HUES48 (cell line): ENCODE data around the gene IAH1.
A peak's percentile ranks its signal among the peaks of the same experiment; 100 is the strongest.

Experiments used
- H3K27ac ChIP-seq: one replicate; pipeline ENCODE4 v1.7.0; 2013; ENCODE audit warnings: low read depth, low read length, inconsistent platforms
- H3K27me3 ChIP-seq: 2 replicates; pipeline ENCODE4 v1.6.1; 2013; ENCODE audit warnings: mild to moderate bottlenecking, low read length; ENCODE audit not compliant: control insufficient read depth, insufficient read depth
- H3K36me3 ChIP-seq: 2 replicates; pipeline ENCODE4 v1.6.1; 2013; ENCODE audit warnings: low read length; ENCODE audit not compliant: control insufficient read depth, insufficient read depth
- H3K4me1 ChIP-seq: 2 replicates; pipeline ENCODE4 v1.6.1; 2013; ENCODE audit warnings: mild to moderate bottlenecking, low read length; ENCODE audit not compliant: control insufficient read depth, insufficient read depth
- H3K4me3 ChIP-seq: 2 replicates; pipeline ENCODE4 v1.5.1; 2013; ENCODE audit warnings: mild to moderate bottlenecking, low read depth, low read length
- H3K9ac ChIP-seq: 2 replicates; pipeline ENCODE4 v1.6.1; 2013; ENCODE audit warnings: mild to moderate bottlenecking, low read depth, low read length, moderate library complexity
- H3K9me3 ChIP-seq: 2 replicates; pipeline ENCODE4 v1.6.1; 2013; ENCODE audit warnings: low read length; ENCODE audit not compliant: control insufficient read depth, insufficient read depth

IAH1 gene

GRCh38 chr2:9460441-9461017, 13.8 kb upstream of the IAH1 start:
- Histone ChIP-seq H3K4me3 (no peak overlapping the region), H3K9me3 (no peaks in the 10 kb centered on the region), H3K9ac (no peak overlapping the region), H3K27me3 (no peaks in the 10 kb centered on the region), H3K36me3 (peaks cover 78% of the 10 kb centered on the region), H3K4me1 (no peaks in the 10 kb centered on the region), H3K27ac (no peak overlapping the region)

GRCh38 chr2:9461079-9461478, 13.3 kb upstream of the IAH1 start:
- H3K36me3 ChIP-seq = peaks cover 78% of the 10 kb centered on the region

GRCh38 chr2:9462313-9462712, 12.0 kb upstream of the IAH1 start:
- Histone ChIP-seq H3K4me1 (no peaks in the 10 kb centered on the region), H3K27ac (no peak overlapping the region), H3K9ac (no peak overlapping the region), H3K9me3 (no peaks in the 10 kb centered on the region), H3K36me3 (peaks cover 72% of the 10 kb centered on the region), H3K27me3 (no peaks in the 10 kb centered on the region), H3K4me3 (no peak overlapping the region)

More at GRCh38 chr2:9461079-9461478, 13.3 kb upstream of the IAH1 start:
- Histone ChIP-seq H3K9me3 (no peaks in the 10 kb centered on the region), H3K27ac (no peak overlapping the region), H3K9ac (no peak overlapping the region), H3K4me1 (no peaks in the 10 kb centered on the region), H3K27me3 (no peaks in the 10 kb centered on the region), H3K4me3 (no peak overlapping the region)

- Histone ChIP-seq H3K36me3 (peaks cover 72% of the 10 kb centered on the region), H3K27me3 (no peaks in the 10 kb centered on the region), H3K9me3 (no peaks in the 10 kb centered on the region), H3K27ac (no peak overlapping the region), H3K4me1 (no peaks in the 10 kb centered on the region), H3K4me3 (no peak overlapping the region), H3K9ac (no peak overlapping the region)
Observed at GRCh38 chr2:9462886-9463697, 11.3 kb upstream of the IAH1 start.

- Histone ChIP-seq H3K9me3 (no peaks in the 10 kb centered on the region), H3K36me3 (peaks cover 72% of the 10 kb centered on the region), H3K9ac (no peak overlapping the region), H3K4me1 (no peaks in the 10 kb centered on the region), H3K27ac (no peak overlapping the region), H3K27me3 (no peaks in the 10 kb centered on the region), H3K4me3 (no peak overlapping the region)
Observed at GRCh38 chr2:9463698-9464034, 10.7 kb upstream of the IAH1 start.

- no peak overlapping the region for H3K9ac ChIP-seq
- H3K27me3 ChIP-seq = no peaks in the 10 kb centered on the region
- no peaks in the 10 kb centered on the region for H3K9me3 ChIP-seq
- no peak overlapping the region for H3K27ac ChIP-seq
- peaks cover 72% of the 10 kb centered on the region for H3K36me3 ChIP-seq
- no peaks in the 10 kb centered on the region for H3K4me1 ChIP-seq
- H3K4me3 ChIP-seq = no peak overlapping the region
Observed at GRCh38 chr2:9465170-9465569, 9.2 kb upstream of the IAH1 start.

- Histone ChIP-seq H3K4me1 (no peaks in the 10 kb centered on the region), H3K27me3 (no peaks in the 10 kb centered on the region), H3K27ac (no peak overlapping the region), H3K9me3 (no peaks in the 10 kb centered on the region), H3K4me3 (no peak overlapping the region), H3K9ac (no peak overlapping the region), H3K36me3 (peaks cover 72% of the 10 kb centered on the region)
Observed at GRCh38 chr2:9466147-9466683, 8.1 kb upstream of the IAH1 start.

GRCh38 chr2:9467687-9468086, 6.7 kb upstream of the IAH1 start:
- Histone ChIP-seq H3K9me3 (no peaks in the 10 kb centered on the region), H3K27ac (no peak overlapping the region), H3K36me3 (peaks cover 73% of the 10 kb centered on the region), H3K4me1 (no peaks in the 10 kb centered on the region), H3K4me3 (no peak overlapping the region), H3K9ac (no peak overlapping the region), H3K27me3 (no peaks in the 10 kb centered on the region)

- Histone ChIP-seq H3K27me3 (peaks cover 9% of the 10 kb centered on the region), H3K27ac (no peak overlapping the region), H3K9me3 (no peaks in the 10 kb centered on the region), H3K36me3 (peaks cover 56% of the 10 kb centered on the region), H3K4me1 (peaks cover 8% of the 10 kb centered on the region; the same call in 1 of the 2 replicates), H3K4me3 (no peak overlapping the region), H3K9ac (no peak overlapping the region)
Observed at GRCh38 chr2:9471206-9471605, 3.1 kb upstream of the IAH1 start.

GRCh38 chr2:9472511-9472910, 1.8 kb upstream of the IAH1 start:
- Histone ChIP-seq H3K27me3 (peaks cover 9% of the 10 kb centered on the region), H3K4me1 (peaks cover 10% of the 10 kb centered on the region), H3K4me3 (no peak overlapping the region), H3K27ac (no peak overlapping the region), H3K36me3 (peaks cover 49% of the 10 kb centered on the region), H3K9me3 (no peaks in the 10 kb centered on the region), H3K9ac (no peak overlapping the region)

GRCh38 chr2:9473308-9473984, 905 bp upstream of the IAH1 start:
- Histone ChIP-seq H3K4me3 (peak overlapping the region; percentile 65), H3K27ac (no peak overlapping the region), H3K36me3 (peaks cover 39% of the 10 kb centered on the region), H3K9ac (no peak overlapping the region), H3K9me3 (no peaks in the 10 kb centered on the region), H3K4me1 (peaks cover 10% of the 10 kb centered on the region), H3K27me3 (peaks cover 9% of the 10 kb centered on the region)
